Osteoblast (primary cell): ENCODE data around the gene ZNF564. TPM values are rescaled to one million over a fixed set of nuclear protein-coding genes. Genes with fewer than 3 reads are reported as not detected.

Source experiments
- DNase-seq: peaks from one replicate; pipeline ENCODE4 v3.0.0; 2011; ENCODE audit warnings: low spot score, mixed read lengths; ENCODE audit not compliant: insufficient read length; ENCODE audit errors: missing footprints
- H2AFZ ChIP-seq: 2 replicates; pipeline ENCODE4 v1.6.0; 2011; ENCODE audit warnings: mild to moderate bottlenecking, low read length
- H3K27ac ChIP-seq: 2 replicates; pipeline ENCODE4 v1.5.1; 2011; ENCODE audit warnings: mild to moderate bottlenecking, low read depth, low read length, moderate library complexity
- H3K27me3 ChIP-seq: 2 replicates; pipeline ENCODE4 v1.6.0; 2012; ENCODE audit warnings: mild to moderate bottlenecking, control low read depth, inconsistent platforms, low read length, moderate library complexity; ENCODE audit not compliant: insufficient read depth
- H3K36me3 ChIP-seq: 2 replicates; pipeline ENCODE4 v1.5.1; 2011; ENCODE audit warnings: mild to moderate bottlenecking, low read length, control low read depth, moderate library complexity; ENCODE audit not compliant: insufficient read depth
- H3K4me1 ChIP-seq: 2 replicates; pipeline ENCODE4 v1.5.1; 2011; ENCODE audit warnings: mild to moderate bottlenecking, low read length, control low read depth, moderate library complexity; ENCODE audit not compliant: insufficient read depth
- H3K4me2 ChIP-seq: 2 replicates; pipeline ENCODE4 v1.6.0; 2011; ENCODE audit warnings: mild to moderate bottlenecking, low read length; ENCODE audit not compliant: insufficient read depth
- H3K4me3 ChIP-seq: fragments of 200-600 bp; sonication (generic); 3 replicates; pipeline ENCODE4 v1.5.1; 2012; ENCODE audit warnings: mild to moderate bottlenecking, low read length, inconsistent platforms; ENCODE audit not compliant: insufficient read depth
- H3K79me2 ChIP-seq: 2 replicates; pipeline ENCODE4 v1.6.0; 2012; ENCODE audit warnings: mild to moderate bottlenecking, low read length, control low read depth, inconsistent platforms; ENCODE audit not compliant: insufficient read depth
- H3K9me3 ChIP-seq: 2 replicates; pipeline ENCODE4 v1.5.1; 2011; ENCODE audit warnings: low read depth, low read length, control low read depth
- H4K20me1 ChIP-seq: 2 replicates; pipeline ENCODE4 v1.6.0; 2012; ENCODE audit warnings: mild to moderate bottlenecking, low read length, control low read depth; ENCODE audit not compliant: insufficient read depth
- CTCF ChIP-seq: IDR thresholded peaks from 2 replicates; pipeline ENCODE4 v1.5.1; 2011; ENCODE audit warnings: mild to moderate bottlenecking, low read depth, low read length, moderate library complexity; ENCODE audit errors: extremely low read depth
- small RNA-seq: library from RNA; depleted of rRNA; stranded (forward); fragments of <200 nt; gene quantifications from one replicate; pipeline ENCODE3, GENCODE V24; 2012
- total RNA-seq: library from RNA; depleted of rRNA; stranded (reverse); fragments of >200 nt; gene quantifications from 2 replicates; pipeline ENCODE4 v1.2.3, GENCODE V29; 2012

ZNF564 gene
- total RNA-seq, 1 donor = 9.0 TPM

GRCh38 chr19:12478234-12478941 lies 72.9 kb downstream of the ZNF564 start:
- Histone ChIP-seq H3K4me1 (peaks cover 3% of the 10 kb centered on the region), H3K27me3 (no peaks in the 10 kb centered on the region), H3K79me2 (peaks cover 20% of the 10 kb centered on the region), H3K9me3 (no peaks in the 10 kb centered on the region), H3K4me3 (no peak overlapping the region), H3K27ac (no peak overlapping the region), H2AFZ (no peak overlapping the region), H3K36me3 (no peaks in the 10 kb centered on the region), H4K20me1 (peaks cover 3% of the 10 kb centered on the region), H3K4me2 (no peak overlapping the region)
- TF ChIP-seq CTCF = no peak
- no peak for DNase-seq

Small RNA genes lying within 50 kb of the gene (small RNA-seq; reads per million reads assigned to genes)
- gene MTCO1P27 = not detected
- gene PPIAP20 = not detected

Other genes starting within 250 kb of the ZNF564 start
- gene ZNF563, start 217.8 kb downstream of the ZNF564 start, total RNA-seq = 4.3 and 4.4 TPM in 2 replicates
- 3.5 and 4.0 TPM in 2 replicates for gene ZNF442, start 185.8 kb downstream of the ZNF564 start, total RNA-seq
- gene ZNF799, start 150.2 kb downstream of the ZNF564 start, total RNA-seq = 3.2 and 3.3 TPM in 2 replicates
- gene ZNF443, start 110.5 kb downstream of the ZNF564 start, total RNA-seq = 2.5 and 2.7 TPM in 2 replicates
- 5.0 and 5.1 TPM in 2 replicates for gene ZNF709, start 66.7 kb downstream of the ZNF564 start, total RNA-seq
- gene ZNF490, start 59.3 kb upstream of the ZNF564 start, total RNA-seq = 8.7 and 10.6 TPM in 2 replicates
- 16.5 and 16.6 TPM in 2 replicates for gene ZNF791, start 59.4 kb upstream of the ZNF564 start, total RNA-seq
- gene MAN2B1, start 115.3 kb upstream of the ZNF564 start, total RNA-seq = 35.8 and 43.0 TPM in 2 replicates
- gene WDR83, start 115.3 kb upstream of the ZNF564 start, total RNA-seq = 5.0 and 8.0 TPM in 2 replicates
- 50.4 and 52.5 TPM in 2 replicates for gene DHPS, start 130.4 kb upstream of the ZNF564 start, total RNA-seq
- gene GNG14, start 136.5 kb upstream of the ZNF564 start, total RNA-seq = not detected in 2 replicates
- 17.1 and 18.5 TPM in 2 replicates for gene FBXW9, start 145.1 kb upstream of the ZNF564 start, total RNA-seq
- 36.6 and 39.8 TPM in 2 replicates for gene TNPO2, start 172.4 kb upstream of the ZNF564 start, total RNA-seq
- gene TRIR, start 183.2 kb upstream of the ZNF564 start, total RNA-seq = 123 and 136 TPM in 2 replicates
- gene GET3, start 186.0 kb upstream of the ZNF564 start, total RNA-seq = 99.5 and 104 TPM in 2 replicates
- not detected in 2 replicates for gene BEST2, start 200.3 kb upstream of the ZNF564 start, total RNA-seq
- gene HOOK2, start 224.1 kb upstream of the ZNF564 start, total RNA-seq = 16.8 and 21.7 TPM in 2 replicates
- 85.5 and 93.0 TPM in 2 replicates for gene JUNB, start 240.0 kb upstream of the ZNF564 start, total RNA-seq